ENCODE measurements around the gene SBF2. TPM values are rescaled to one million over a fixed set of nuclear protein-coding genes. Genes with fewer than 3 reads are reported as not detected.

SBF2 gene
- total and polyA plus RNA-seq, 2 donors (not counting 3 experiments of a cell fraction or from before 2014, with no cell fraction given): 15.4 to 42.4 TPM

GRCh38 chr11:9859554-9860305, 434.3 kb downstream of the SBF2 start:
- H3K79me2 ChIP-seq (ENCODE audit: control insufficient read depth, insufficient read depth, low read length): no peaks in the 10 kb centered on the region
- peak; percentile 9 for DNase-seq (ENCODE audit: low read depth, low spot score)
- H3K9me3 ChIP-seq (replicated peaks; ENCODE audit: control insufficient read depth, insufficient read depth, low read length): no peaks in the 10 kb centered on the region
- no peak overlapping the region for H3K4me2 ChIP-seq (ENCODE audit: insufficient read depth, low read length)
- no peak overlapping the region for H3K27ac ChIP-seq (ENCODE audit: insufficient read depth, low read depth, low read length)
- dilution Hi-C loops (cut with MboI; ENCODE audit: extremely low pct_ligation_motif_present, low sequenced_read_pairs) (no loop called here), intact Hi-C loops (cut with micrococcal nuclease) (loop anchor here (5.0 to 10.0 kb wide), 3 partner anchors 247 to 345 kb away; partner anchors contain the start of gene WEE1)
- FAIRE-seq: no peak
- no peaks in the 10 kb centered on the region for H3K27me3 ChIP-seq (ENCODE audit: control insufficient read depth in 2 of 2, insufficient read depth in 2 of 2, low read length in 2 of 2)
- H3K36me3 ChIP-seq (ENCODE audit: control insufficient read depth in 2 of 2, extremely low read depth in 1 of 2, insufficient read depth in 2 of 2, low read length in 2 of 2): peaks cover 0 to 4% of the 10 kb centered on the region in 2 experiments
- H3K9me1 ChIP-seq (replicated peaks; ENCODE audit: control insufficient read depth, extremely low read depth, insufficient read depth, low read length): no peaks in the 10 kb centered on the region
- H2AFZ ChIP-seq (ENCODE audit: low read depth, low read length): no peak overlapping the region
- TF ChIP-seq POLR2A (IDR thresholded peaks at IDR 0.05; ENCODE audit: low read depth, low read length) (no peak), EZH2 (IDR thresholded peaks at IDR 0.05; ENCODE audit: borderline replicate concordance, low read depth, low read length, severe bottlenecking) (no peak), MYC (IDR thresholded peaks at IDR 0.05; ENCODE audit: low read depth, low read length) (no peak), GATA2 (IDR thresholded peaks at IDR 0.05; ENCODE audit: insufficient read depth, insufficient read length, low read depth, low read length) (no peak), FOS (IDR thresholded peaks at IDR 0.05; ENCODE audit: borderline replicate concordance, insufficient read depth, low read length) (no peak), CTCF (IDR thresholded peaks at IDR 0.05; ENCODE audit: extremely low read depth in 1 of 2, insufficient read depth in 1 of 2, low read depth in 1 of 2, low read length in 2 of 2) (no peak), JUN (IDR thresholded peaks at IDR 0.05; ENCODE audit: borderline replicate concordance, insufficient read depth, insufficient read length, low read depth) (no peak), MAX (IDR thresholded peaks at IDR 0.05; ENCODE audit: insufficient read depth, insufficient read length) (no peak), POLR2AphosphoS5 (IDR thresholded peaks at IDR 0.05; ENCODE audit: insufficient read depth, low read depth, low read length) (no peak)
- POLR2A ChIA-PET: interaction anchor here (0.7 kb wide), 1 partner anchor 469 kb away, joined by 6 read pairs; no protein-coding TSS in a partner anchor
- H3K4me1 ChIP-seq (ENCODE audit: control insufficient read depth, extremely low read depth, insufficient read depth, low read length): peaks cover 40% of the 10 kb centered on the region
- H3K9ac ChIP-seq (replicated peaks; ENCODE audit: extremely low read depth, insufficient read depth, low read length): no peak overlapping the region
- no peak overlapping the region for H3K4me3 ChIP-seq (replicated peaks in 1 of 3; ENCODE audit: insufficient read depth in 1 of 3, low read depth in 1 of 3, low read length in 3 of 3)
- no peaks in the 10 kb centered on the region for H4K20me1 ChIP-seq (replicated peaks; ENCODE audit: control insufficient read depth, extremely low read depth, insufficient read depth, low read length)
- CTCF ChIA-PET: interaction anchor here (1.3 to 2.2 kb wide), 4 partner anchors 8 to 113 kb away, joined by 3 to 11 read pairs (median 6); no protein-coding TSS in a partner anchor
- no TSS peak for BruUV-seq (replicated peaks)
